Measurements from ENCODE around the gene GATAD2A. TPM values are rescaled to one million over a fixed set of nuclear protein-coding genes. Genes with fewer than 3 reads are reported as not detected.
A peak's percentile ranks its signal among the peaks of the same experiment; 100 is the strongest.
"Not testable (repeated sequence)": the region's sequence is repeated elsewhere in the genome, so short reads cannot be mapped to it uniquely, and the experiment has no call there.

The GATAD2A gene
- total RNA-seq, 2 experiments from 2014 or later: 104 to 107 TPM

DNA sequence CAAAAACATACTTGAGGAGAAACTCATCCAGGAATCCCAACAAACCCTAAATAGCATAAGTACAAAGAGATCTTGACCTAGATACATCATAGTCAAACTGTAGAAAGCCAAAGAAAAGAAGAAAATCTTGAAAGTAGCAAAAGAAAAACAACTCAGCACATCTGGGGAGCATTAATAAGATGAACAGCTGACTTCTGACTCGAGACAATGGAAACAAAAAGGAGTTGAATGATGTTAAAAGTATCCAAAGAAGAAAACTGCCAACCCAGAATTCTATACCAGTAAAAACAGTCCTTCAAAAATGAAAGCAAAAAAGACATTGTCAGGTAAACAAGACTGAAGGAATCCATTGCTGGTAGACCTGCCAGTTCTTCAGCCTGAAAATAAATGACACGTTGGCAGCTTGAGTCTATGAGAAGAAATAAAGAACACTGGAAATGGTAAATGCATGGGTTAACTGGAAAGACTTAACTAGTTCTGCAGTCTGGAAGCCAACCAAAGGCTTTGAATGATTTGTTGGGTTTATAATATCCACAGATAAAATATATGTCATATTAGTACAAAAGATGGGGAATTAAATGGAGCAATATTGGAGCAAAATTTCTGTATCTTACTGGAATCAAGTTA lies 63.1 kb downstream of the GATAD2A start:
- Histone ChIP-seq H3K27me3 (ENCODE audit: control insufficient read depth in 1 of 2, insufficient read depth in 2 of 2, low read length in 2 of 2) (no peaks in the 10 kb centered on the region), H3K27ac (ENCODE audit: low read depth in 1 of 2, low read length in 2 of 2) (no peak overlapping the region), H3K36me3 (ENCODE audit: insufficient read depth, low read length) (peaks cover 60% of the 10 kb centered on the region), H3K4me1 (ENCODE audit: insufficient read depth, low read length) (peaks cover 53% of the 10 kb centered on the region), H3K9me3 (ENCODE audit: control insufficient read depth in 1 of 2, insufficient read depth in 1 of 2, low read length in 2 of 2) (peaks cover 10 to 18% of the 10 kb centered on the region in 2 experiments), H3K4me3 (ENCODE audit: low read length) (no peak overlapping the region)
- H3K36me3 Mint-ChIP-seq (ENCODE audit: low read depth): peaks cover 78% of the 10 kb centered on the region
- ChIA-PET POLR2A (interaction anchor here (1.7 kb wide), 1 partner anchor 9 kb away, joined by 6 read pairs; no protein-coding TSS in a partner anchor), CTCF (no interaction called here)
- H3K4me3 Mint-ChIP-seq: peak overlapping the region; percentile 8
- H3K4me1 Mint-ChIP-seq (ENCODE audit: low read depth): peaks cover 53% of the 10 kb centered on the region
- intact Hi-C loops (cut with DNase I, micrococcal nuclease): no loop called here
- TF ChIP-seq, protein P1, sequence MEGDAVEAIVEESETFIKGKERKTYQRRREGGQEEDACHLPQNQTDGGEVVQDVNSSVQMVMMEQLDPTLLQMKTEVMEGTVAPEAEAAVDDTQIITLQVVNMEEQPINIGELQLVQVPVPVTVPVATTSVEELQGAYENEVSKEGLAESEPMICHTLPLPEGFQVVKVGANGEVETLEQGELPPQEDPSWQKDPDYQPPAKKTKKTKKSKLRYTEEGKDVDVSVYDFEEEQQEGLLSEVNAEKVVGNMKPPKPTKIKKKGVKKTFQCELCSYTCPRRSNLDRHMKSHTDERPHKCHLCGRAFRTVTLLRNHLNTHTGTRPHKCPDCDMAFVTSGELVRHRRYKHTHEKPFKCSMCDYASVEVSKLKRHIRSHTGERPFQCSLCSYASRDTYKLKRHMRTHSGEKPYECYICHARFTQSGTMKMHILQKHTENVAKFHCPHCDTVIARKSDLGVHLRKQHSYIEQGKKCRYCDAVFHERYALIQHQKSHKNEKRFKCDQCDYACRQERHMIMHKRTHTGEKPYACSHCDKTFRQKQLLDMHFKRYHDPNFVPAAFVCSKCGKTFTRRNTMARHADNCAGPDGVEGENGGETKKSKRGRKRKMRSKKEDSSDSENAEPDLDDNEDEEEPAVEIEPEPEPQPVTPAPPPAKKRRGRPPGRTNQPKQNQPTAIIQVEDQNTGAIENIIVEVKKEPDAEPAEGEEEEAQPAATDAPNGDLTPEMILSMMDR (IDR thresholded peaks at IDR 0.05): no peak
- H3K27ac Mint-ChIP-seq: peak overlapping the region; percentile 50
- peak in 1 of 14 experiments; percentile 45 for DNase-seq
- ATAC-seq (ENCODE audit: poor library complexity): peak; percentile 62
- H3K27me3 Mint-ChIP-seq: no peaks in the 10 kb centered on the region
- H3K9me3 Mint-ChIP-seq: peaks cover 8% of the 10 kb centered on the region

DNA sequence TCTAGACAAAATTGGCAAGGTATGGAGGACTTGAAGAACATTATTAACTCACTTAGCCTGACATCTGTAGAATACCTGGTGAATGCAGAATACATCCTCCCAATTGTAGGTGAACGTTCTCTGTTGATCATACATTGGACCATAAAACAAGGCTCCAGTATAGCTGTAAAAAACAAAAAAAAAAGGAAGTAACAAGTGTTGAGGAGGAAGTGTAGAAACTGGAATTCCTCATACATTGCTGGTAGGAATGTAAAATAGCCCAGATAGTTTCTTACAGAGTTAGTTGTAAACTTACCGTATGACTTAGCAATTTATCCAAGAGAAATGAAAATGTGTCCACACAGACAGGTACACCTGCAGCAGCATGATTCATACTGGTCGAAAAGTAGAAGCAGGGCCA lies 65.1 kb downstream of the GATAD2A start:
- H3K4me1 ChIP-seq (ENCODE audit: insufficient read depth, low read length): peaks cover 55% of the 10 kb centered on the region
- H3K9me3 ChIP-seq (ENCODE audit: control insufficient read depth in 1 of 2, insufficient read depth in 1 of 2, low read length in 2 of 2): peaks cover 10 to 18% of the 10 kb centered on the region in 2 experiments
- TF ChIP-seq, protein P1 (IDR thresholded peaks at IDR 0.05): no peak
- DNase-seq (no peak), ATAC-seq (ENCODE audit: poor library complexity) (no peak)
- Mint-ChIP-seq H3K4me1 (ENCODE audit: low read depth) (peaks cover 58% of the 10 kb centered on the region), H3K27me3 (no peaks in the 10 kb centered on the region), H3K9me3 (peaks cover 8% of the 10 kb centered on the region), H3K27ac (peak overlapping the region; percentile 23), H3K4me3 (no peak overlapping the region), H3K36me3 (ENCODE audit: low read depth) (peaks cover 77% of the 10 kb centered on the region)
- H3K27me3 ChIP-seq (ENCODE audit: control insufficient read depth in 1 of 2, insufficient read depth in 2 of 2, low read length in 2 of 2): no peaks in the 10 kb centered on the region
- no peak overlapping the region for H3K27ac ChIP-seq (ENCODE audit: low read depth in 1 of 2, low read length in 2 of 2)
- ChIA-PET CTCF (no interaction called here), POLR2A (interaction anchor here (1.4 kb wide), 1 partner anchor 10 kb away, joined by 3 read pairs; no protein-coding TSS in a partner anchor)
- intact Hi-C loops (cut with DNase I, micrococcal nuclease): no loop called here
- H3K36me3 ChIP-seq (ENCODE audit: insufficient read depth, low read length): peaks cover 47% of the 10 kb centered on the region
- H3K4me3 ChIP-seq (ENCODE audit: low read length): no peak overlapping the region

DNA sequence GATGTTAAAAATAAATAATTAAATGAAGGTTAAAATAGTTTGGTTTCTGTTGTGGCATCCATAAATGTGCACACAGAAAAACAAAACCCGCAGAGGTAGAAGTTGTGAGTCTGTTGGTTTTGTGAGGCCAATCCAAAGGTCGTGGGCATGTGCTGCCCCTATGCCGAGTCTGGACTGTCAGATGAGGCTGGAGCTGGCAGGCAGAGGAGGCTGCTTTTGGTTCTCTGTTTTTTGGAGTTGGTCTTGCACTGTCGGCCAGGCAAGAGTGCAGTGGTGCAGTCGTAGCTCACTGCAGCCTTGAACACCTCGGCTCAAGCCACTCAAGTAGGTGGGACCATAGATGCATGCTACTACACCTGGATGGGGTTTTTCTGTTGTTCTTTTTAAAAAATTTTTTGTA lies 66.2 kb downstream of the GATAD2A start:
- H3K36me3 Mint-ChIP-seq (ENCODE audit: low read depth): peaks cover 74% of the 10 kb centered on the region
- peaks cover 36% of the 10 kb centered on the region for H3K36me3 ChIP-seq (ENCODE audit: insufficient read depth, low read length)
- no peak overlapping the region for H3K27ac ChIP-seq (ENCODE audit: low read depth in 1 of 2, low read length in 2 of 2)
- ChIA-PET POLR2A (interaction anchor here (1.1 to 1.4 kb wide), 2 partner anchors 11 to 66 kb away, joined by 3 read pairs; partner anchors contain the start of gene GATAD2A), CTCF (no interaction called here)
- H3K4me1 ChIP-seq (ENCODE audit: insufficient read depth, low read length): peaks cover 60% of the 10 kb centered on the region
- H3K27me3 Mint-ChIP-seq: no peaks in the 10 kb centered on the region
- H3K4me3 Mint-ChIP-seq: peak overlapping the region; percentile 54
- no peak overlapping the region for H3K4me3 ChIP-seq (ENCODE audit: low read length)
- ATAC-seq (ENCODE audit: poor library complexity): no peak
- TF ChIP-seq, protein P1 (IDR thresholded peaks at IDR 0.05): no peak
- H3K27ac Mint-ChIP-seq: peak overlapping the region; percentile 70
- no peak for DNase-seq
- no peaks in the 10 kb centered on the region for H3K27me3 ChIP-seq (ENCODE audit: control insufficient read depth in 1 of 2, insufficient read depth in 2 of 2, low read length in 2 of 2)
- intact Hi-C loops (cut with DNase I, micrococcal nuclease): no loop called here
- H3K9me3 ChIP-seq (ENCODE audit: control insufficient read depth in 1 of 2, insufficient read depth in 1 of 2, low read length in 2 of 2): peaks cover 10 to 18% of the 10 kb centered on the region in 2 experiments
- peaks cover 8% of the 10 kb centered on the region for H3K9me3 Mint-ChIP-seq
- peaks cover 65% of the 10 kb centered on the region for H3K4me1 Mint-ChIP-seq (ENCODE audit: low read depth)

DNA sequence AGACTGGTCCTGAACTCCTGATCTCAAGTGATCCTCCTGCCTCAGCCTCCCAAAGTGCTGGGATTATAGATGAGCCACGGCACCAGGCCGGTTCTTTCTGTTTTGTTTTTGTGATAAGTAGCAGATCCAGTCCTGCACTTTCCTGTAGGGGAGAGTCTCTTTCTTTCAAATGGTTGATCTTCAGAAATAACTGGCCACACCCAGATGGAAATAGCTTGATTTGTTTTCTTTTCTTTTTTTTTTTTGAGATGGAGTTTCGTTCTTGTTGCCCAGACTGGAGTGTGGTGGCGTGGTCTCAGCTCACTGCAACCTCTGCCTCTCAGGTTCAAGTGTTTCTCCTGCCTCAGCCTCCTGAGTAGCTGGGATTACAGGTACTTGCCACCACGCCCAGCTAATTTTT lies 66.6 kb downstream of the GATAD2A start:
- H3K4me3 Mint-ChIP-seq: peak overlapping the region; percentile 54
- H3K4me3 ChIP-seq (ENCODE audit: low read length); H3K9me3 Mint-ChIP-seq; H3K27me3 Mint-ChIP-seq; intact Hi-C loops (cut with DNase I, micrococcal nuclease); ATAC-seq (ENCODE audit: poor library complexity); H3K27ac ChIP-seq (ENCODE audit: low read depth in 1 of 2, low read length in 2 of 2); H3K27me3 ChIP-seq (ENCODE audit: control insufficient read depth in 1 of 2, insufficient read depth in 2 of 2, low read length in 2 of 2); CTCF ChIA-PET: not testable (repeated sequence)
- H3K27ac Mint-ChIP-seq: peak overlapping the region; percentile 70
- peaks cover 70% of the 10 kb centered on the region for H3K4me1 Mint-ChIP-seq (ENCODE audit: low read depth)
- peaks cover 74% of the 10 kb centered on the region for H3K36me3 Mint-ChIP-seq (ENCODE audit: low read depth)
- DNase-seq: peak in 1 of 14 experiments; percentile 39
- peaks cover 64% of the 10 kb centered on the region for H3K4me1 ChIP-seq (ENCODE audit: insufficient read depth, low read length)
- H3K9me3 ChIP-seq (ENCODE audit: control insufficient read depth in 1 of 2, insufficient read depth in 1 of 2, low read length in 2 of 2): peaks cover 6 to 18% of the 10 kb centered on the region in 2 experiments
- POLR2A ChIA-PET: interaction anchor here (1.1 kb wide), 1 partner anchor 67 kb away, joined by 3 read pairs; the partner anchor contains the start of gene GATAD2A
- peaks cover 32% of the 10 kb centered on the region for H3K36me3 ChIP-seq (ENCODE audit: insufficient read depth, low read length)

Data from CD4-positive, alpha-beta T cell (primary cell).